HG03159 (cell line): ENCODE results near the gene BCL7A.
"Not testable (repeated sequence)": the region's sequence is repeated elsewhere in the genome, so short reads cannot be mapped to it uniquely, and the experiment has no call there.

ENCODE experiments used
- ATAC-seq: cut with Tn5 transposase; IDR thresholded peaks from one replicate; pipeline ENCODE4 v1.9.1; 2021; ENCODE audit warnings: mild to moderate bottlenecking, moderate library complexity; ENCODE audit not compliant: unreplicated experiment

Gene BCL7A

GRCh38 chr12:122024132-122024785 is 2.6 kb downstream of the BCL7A start:
- ATAC-seq: no peak

- no peak for ATAC-seq
These were observed 5.1 kb downstream of the BCL7A start for GRCh38 chr12:122026706-122027333.

- no peak for ATAC-seq
These were observed 6.7 kb downstream of the BCL7A start for GRCh38 chr12:122028165-122028904.

- ATAC-seq: no peak
These were observed 7.3 kb downstream of the BCL7A start for GRCh38 chr12:122028905-122029560.

GRCh38 chr12:122029620-122030423 is 8.1 kb downstream of the BCL7A start:
- no peak for ATAC-seq

- no peak for ATAC-seq
These were observed 8.8 kb downstream of the BCL7A start for GRCh38 chr12:122030424-122031035.

- no peak for ATAC-seq
These were observed 9.9 kb downstream of the BCL7A start for GRCh38 chr12:122031342-122032216.

GRCh38 chr12:122032580-122032979 is 10.9 kb downstream of the BCL7A start:
- no peak for ATAC-seq

- ATAC-seq: no peak
These were observed 13.6 kb downstream of the BCL7A start for GRCh38 chr12:122035292-122035691.

- ATAC-seq: no peak
These were observed 14.5 kb downstream of the BCL7A start for GRCh38 chr12:122036153-122036552.

- no peak for ATAC-seq
These were observed 19.1 kb downstream of the BCL7A start for GRCh38 chr12:122040579-122041386.

- ATAC-seq: not testable (repeated sequence)
These were observed 19.8 kb downstream of the BCL7A start for GRCh38 chr12:122041458-122041857.

- no peak for ATAC-seq
These were observed 21.2 kb downstream of the BCL7A start for GRCh38 chr12:122042910-122043309.

- no peak for ATAC-seq
These were observed 21.8 kb downstream of the BCL7A start for GRCh38 chr12:122043476-122043875.

- ATAC-seq: no peak
These were observed 23.6 kb downstream of the BCL7A start for GRCh38 chr12:122045262-122045661.

GRCh38 chr12:122046145-122046544 is 24.5 kb downstream of the BCL7A start:
- ATAC-seq: no peak

- ATAC-seq: no peak
These were observed 26.5 kb downstream of the BCL7A start for GRCh38 chr12:122048151-122048550.

GRCh38 chr12:122049827-122050226 is 28.1 kb downstream of the BCL7A start:
- no peak for ATAC-seq
